T-helper 1 cell treated with Interleukin-12 subunit alpha and Interleukin-12 subunit beta and Interleukin-4 antibody, amounts not matched to agents 30 ng/mL and 1 ng/mL, for 36 hours (primary cell): Measurements from ENCODE around the gene ATL1. TPM values are rescaled to one million over a fixed set of nuclear protein-coding genes. Genes with fewer than 3 reads are reported as not detected.
"Not testable (repeated sequence)": the region's sequence is repeated elsewhere in the genome, so short reads cannot be mapped to it uniquely, and the experiment has no call there.

Experiments used
- intact Hi-C: fragments of 100-400 bp; cut with micrococcal nuclease; formaldehyde crosslinking; loops from one replicate; pipeline ENCODE4 v1.15.1; 2024
- total RNA-seq: library from RNA; stranded (reverse); gene quantifications from 2 replicates; pipeline ENCODE4 v1.2.3, GENCODE V29; 2022

The ATL1 gene
- total RNA-seq, 1 donor from 2014 or later, result 0.56 TPM

DNA sequence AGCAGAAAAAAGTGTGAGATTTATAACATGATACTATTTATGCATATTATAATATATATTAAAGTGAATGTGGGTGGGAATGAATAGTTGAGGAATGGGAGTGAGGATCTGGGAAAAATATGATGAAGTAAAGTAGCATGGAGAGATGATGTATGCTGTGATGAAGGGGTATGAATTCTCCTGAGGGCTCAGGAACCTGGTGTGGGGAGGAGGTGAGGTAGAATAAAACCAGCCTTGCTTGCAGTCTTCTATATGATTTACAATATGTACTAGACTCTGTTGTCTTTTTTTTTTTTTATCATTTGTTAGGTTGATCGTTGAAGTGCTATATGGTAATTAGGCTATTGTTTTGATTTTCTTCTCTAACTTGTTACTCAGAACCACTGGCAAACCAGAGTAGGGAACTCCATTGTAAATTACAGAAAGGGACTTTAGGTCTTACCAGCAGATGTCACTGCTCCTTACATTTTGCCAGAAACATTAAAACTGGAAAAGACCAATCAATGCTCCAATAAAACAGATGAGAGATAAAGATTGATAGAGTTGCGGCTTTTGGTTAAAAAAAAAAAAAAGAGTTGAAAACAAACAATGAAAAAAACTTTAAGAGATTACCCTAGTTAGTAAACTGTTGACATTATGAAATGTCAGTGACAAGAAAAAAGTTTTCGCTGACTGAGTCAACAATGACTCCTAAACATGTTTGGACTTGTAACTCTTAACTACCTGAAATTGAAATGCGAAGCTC lies 39.9 kb downstream of the ATL1 start:
- intact Hi-C loops, result loop anchor here (1.0 kb wide), 3 partner anchors 114 to 260 kb away; no protein-coding TSS in a partner anchor

DNA sequence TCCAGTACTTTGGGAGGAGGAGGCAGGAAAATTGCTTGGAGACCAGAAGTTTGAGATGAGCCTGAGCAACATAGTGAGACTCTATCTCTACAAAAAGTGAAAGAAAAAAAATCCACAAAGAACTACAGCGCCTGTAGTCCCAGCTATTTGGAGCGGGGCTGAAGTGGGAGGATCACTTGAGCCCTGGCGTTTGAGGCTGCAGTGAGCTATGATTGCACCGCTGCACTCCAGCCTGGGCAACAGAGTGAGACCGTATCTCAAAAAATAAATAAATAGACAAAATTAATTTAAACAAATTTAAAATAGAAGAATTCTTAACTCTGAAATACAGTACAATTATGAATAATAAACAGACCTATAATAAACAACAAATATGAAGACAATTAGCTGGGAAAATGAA lies 40.9 kb downstream of the ATL1 start:
- intact Hi-C loops, result loop anchor here (1.0 kb wide), 3 partner anchors 113 to 259 kb away; no protein-coding TSS in a partner anchor

DNA sequence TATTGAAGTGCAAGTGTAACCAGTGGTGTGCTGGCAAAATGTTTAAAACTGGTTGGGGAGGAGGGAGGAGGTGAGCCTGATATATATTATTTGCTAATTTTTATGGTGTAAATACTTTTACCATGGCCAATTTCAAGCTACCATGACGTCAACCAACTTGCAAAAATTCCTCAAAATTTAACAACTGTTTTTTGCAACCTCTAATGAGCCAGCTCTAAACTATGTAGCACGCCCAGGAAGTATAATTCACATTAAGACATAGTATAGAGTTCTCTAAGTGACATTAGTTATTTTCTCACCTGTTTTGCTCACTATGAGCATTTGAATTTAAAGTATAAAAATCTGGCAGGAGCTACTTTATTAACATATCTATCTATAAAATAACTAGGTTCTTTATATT lies 41.4 kb downstream of the ATL1 start:
- intact Hi-C loops, result no loop called here

DNA sequence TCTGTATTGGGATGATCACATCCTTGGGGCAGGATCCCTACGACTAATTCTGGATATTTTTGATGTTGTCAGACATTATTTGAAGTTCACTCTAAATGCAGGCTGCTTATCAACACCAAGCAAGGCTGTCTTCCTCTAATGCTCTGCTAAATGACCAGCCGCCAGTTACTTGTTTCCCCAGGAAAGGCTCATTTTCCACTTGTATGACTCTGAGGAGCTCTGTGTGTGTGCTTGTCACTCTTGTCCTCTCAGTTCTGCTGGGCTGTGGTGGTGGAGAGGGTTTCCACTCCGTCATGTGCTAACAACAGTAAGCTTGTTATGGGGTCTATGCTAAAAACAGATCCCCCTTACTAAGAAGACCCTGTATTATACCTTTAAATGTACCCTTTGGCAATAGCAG lies 42.1 kb downstream of the ATL1 start:
- intact Hi-C loops, result no loop called here

DNA sequence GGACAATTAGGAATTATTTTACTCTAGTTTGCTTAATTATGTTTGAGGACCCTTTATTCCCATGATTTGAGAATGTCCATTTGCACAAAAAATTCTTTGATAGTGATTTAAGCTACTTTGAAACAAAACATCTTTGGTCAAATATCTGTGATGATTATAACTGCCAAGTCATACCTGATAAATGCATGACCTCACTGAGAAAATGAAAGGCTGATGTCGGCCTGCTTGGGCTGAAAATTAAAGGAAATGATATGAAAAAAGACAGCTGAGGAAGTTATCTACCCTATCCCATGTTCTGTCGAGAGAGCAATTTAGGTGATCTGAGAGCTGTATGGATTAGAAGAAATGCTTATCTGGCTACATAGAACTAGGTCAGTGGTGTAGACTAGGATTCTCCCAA lies 43.6 kb downstream of the ATL1 start:
- intact Hi-C loops, result no loop called here

DNA sequence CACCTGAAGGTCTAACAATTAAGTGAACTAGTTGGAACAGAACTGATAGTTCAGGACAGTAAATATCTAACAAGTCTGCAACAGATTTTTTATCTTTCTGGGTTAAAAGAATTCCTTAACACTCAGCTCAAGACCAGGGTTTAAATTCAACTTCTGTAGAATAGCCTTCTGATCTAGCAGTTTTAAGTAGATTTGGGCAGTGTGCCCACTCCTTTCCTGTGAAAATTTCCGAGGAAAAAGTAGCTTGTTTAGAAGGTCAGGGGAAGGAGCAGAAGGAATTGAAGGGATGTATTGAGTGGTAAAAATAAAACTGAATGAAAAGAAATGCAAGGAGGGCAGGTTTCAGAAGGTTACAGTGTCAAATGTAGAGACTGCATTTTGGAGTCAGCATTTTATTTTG lies 45.8 kb downstream of the ATL1 start:
- intact Hi-C loops, result no loop called here

DNA sequence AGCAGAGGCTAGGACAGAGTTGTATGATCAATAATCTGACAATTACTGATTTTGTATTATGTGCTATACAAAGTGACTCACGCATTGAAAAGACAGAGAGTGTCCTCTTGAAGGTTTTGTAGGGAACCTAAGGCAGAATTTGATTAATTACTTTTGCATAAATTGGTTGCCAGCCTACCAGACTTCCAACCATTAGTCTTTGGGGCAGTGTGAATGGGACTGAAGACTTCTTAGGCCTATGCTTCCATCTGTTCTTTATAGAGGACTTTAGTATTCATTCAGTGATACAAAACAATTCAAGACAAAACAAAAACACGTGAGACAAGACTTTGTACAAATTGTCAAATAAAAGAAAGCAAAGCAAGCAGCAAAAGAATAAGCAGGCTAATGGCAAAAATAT lies 46.5 kb downstream of the ATL1 start:
- intact Hi-C loops, result no loop called here

DNA sequence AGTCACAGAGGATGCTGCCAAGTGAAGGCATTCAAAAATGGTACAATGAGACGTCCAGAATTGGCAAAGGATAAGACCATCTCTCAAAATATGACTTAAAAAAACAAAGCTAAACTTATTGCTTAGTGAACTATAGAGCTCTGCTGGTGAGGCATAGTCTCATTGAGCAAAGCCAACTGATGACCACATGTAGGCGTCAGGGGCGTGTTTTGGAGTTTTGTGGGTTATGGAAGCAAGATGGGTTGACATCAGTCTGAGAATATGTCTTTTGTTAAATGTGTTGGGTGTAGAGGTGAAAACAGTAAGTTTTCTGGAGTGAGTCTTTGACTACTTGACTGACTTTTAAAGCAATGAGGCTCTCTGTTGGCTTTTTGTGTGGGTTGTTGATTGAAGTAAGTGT lies 47.2 kb downstream of the ATL1 start:
- intact Hi-C loops, result no loop called here

DNA sequence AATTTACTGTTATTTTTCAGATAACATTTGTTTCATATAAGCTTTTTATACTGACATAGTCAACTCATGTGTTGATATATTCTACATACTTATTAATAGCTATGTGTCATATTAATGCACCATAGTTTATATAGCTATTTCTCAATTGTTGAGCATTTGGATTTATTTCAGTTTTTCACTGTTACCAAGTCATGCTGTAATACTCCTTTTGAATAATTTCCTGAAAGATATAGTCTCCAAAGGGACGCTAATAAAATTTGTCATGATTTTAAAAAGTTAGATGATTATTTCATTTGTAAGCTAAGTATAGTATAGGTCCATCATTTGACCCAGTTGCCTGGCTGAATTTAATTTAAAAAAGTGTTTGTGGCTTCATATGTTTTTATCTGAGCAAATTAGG lies 47.8 kb downstream of the ATL1 start:
- intact Hi-C loops, result no loop called here

DNA sequence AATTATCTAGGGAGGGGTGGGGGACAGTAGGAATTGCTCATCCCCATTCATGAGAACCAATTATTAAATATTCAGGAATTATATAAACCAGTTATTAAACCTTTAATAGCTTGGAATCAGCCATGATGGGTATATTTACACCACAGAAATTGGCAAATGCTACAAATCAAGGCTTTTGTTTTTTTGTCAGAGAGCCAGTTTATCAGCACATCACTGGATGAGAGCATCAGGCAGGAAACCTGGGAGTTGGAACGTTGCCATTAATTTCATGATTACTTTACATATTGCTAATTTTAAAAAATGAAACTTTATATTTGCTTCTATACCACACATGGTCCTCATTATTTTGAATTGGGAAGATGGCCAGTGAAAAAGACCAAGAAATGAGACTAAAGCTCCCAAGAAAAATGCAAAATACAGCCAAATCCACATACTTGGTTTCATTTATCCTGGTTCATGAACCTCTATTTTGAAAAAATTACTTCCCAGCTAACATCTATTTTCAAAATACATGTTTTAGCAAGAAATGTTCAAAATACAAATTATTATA lies 48.4 kb downstream of the ATL1 start:
- intact Hi-C loops, result no loop called here

DNA sequence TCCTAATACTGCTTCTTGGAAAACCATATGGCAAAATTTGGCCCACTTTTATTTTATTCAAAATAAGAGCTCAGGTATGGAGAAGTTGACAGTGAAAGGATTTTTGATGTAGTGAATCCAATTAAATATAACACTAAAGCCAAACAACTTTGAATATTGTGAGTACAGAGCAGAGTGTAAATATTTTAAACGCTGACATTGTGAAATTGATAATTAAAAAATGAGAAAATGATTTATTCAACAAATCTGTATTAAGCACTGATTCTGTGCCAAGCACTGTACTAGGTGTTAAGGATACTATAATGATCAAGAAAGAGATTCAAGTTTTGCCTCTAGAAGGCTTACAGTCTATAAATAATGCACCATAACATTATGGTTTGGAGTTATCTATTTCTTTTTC lies 50.5 kb downstream of the ATL1 start:
- intact Hi-C loops, result no loop called here

DNA sequence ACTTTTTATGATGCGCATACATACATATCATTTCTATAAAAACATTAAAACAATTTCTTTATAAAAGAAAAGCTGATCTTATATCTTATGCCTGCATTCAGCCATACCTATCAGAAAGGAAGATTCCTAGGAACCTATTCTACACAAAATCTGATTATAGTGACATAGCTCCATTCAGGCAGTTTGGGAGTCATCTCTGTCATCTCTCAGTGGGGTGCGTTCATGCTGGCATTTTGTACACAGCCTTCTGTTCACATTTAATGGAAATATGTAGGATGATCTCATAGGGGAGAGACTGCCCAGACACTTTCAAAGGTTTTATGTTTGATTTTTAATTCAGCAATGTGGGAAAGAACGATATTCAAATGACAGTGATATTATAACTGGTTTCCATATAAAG lies 52.9 kb downstream of the ATL1 start:
- intact Hi-C loops, result no loop called here

DNA sequence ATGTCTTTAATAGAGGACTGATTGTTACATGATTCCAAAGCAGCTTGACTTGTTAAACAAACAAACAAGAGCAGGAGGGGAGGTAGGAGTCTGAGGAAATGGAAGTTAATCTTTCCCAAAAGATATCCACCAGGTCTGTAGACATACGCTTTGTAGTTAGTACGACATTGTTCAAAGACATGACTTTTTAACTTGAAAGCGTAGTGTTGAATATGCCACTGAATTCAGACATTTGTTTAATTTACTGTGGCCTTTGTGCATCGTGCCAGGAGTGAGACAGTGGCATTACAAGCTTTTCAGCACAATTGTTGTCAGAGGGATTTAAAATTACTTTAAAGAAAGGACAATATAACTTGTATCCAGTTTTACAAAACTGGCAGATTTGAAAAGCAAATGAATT lies 55.1 kb downstream of the ATL1 start:
- intact Hi-C loops, result no loop called here

DNA sequence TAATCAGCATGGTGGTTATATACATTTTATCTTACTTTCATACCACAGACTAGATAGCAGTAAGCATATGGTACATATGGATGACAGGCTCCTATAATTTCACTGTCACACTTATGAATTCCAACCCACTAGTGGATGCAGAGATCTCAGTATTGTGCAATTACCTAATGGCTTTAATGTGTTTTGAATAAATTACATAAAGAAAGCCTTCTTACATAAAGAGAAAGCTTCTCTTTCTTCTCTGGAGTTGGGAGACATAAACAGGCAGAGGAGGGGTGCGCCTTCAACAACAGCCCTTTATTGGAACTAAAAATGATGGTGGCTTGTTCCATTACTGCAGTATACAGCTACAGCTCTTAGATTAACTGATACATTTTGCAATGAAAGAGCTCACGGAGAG lies 55.6 kb downstream of the ATL1 start:
- intact Hi-C loops, result no loop called here

DNA sequence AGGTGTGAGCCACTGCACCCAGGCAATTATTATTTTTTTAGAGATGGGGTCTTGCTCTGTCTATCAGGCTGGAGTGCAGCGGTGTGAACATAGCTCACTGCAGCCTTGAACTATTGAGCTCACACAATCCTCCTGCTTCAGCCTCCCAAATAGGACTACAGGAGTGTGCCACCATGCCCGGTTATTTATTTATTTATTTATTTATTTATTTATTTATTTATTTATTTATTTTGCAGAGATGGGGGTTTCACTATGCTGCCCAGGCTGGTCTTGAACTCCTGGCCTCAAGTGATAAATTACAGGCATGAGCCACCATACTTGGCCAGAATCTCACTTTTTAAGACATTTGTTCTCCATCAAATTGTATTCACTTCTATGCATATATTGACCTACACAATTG lies 56.3 kb downstream of the ATL1 start:
- intact Hi-C loops, result no loop called here

DNA sequence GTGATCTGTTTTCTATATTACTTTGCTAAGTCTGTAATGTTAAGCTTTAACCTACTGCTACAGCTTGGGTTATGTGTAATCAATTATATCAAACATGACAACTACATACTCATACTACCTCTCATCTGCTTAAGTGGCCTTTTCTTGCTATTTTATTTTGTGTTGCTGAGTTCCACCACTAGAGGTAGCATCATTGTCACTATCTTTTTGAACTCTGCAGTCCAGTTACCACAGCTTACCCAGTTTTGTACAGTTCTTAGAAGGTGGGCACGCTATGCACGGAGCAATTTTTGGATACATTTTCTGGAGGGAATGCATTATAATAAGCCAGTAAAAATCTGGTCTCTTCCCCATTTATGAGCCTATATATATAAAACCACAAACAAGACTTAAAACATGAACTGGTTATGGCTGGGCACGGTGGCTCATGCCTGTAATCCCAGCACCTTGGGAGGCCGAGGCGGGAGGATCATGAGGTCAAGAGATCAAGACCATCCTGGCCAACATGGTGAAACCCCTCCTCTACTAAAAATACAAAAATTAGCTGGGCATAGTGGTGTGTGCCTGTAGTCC lies 59.7 kb downstream of the ATL1 start:
- intact Hi-C loops, result loop anchor here (1.0 kb wide), 5 partner anchors 49 to 241 kb away; partner anchors contain the start of gene SAV1

DNA sequence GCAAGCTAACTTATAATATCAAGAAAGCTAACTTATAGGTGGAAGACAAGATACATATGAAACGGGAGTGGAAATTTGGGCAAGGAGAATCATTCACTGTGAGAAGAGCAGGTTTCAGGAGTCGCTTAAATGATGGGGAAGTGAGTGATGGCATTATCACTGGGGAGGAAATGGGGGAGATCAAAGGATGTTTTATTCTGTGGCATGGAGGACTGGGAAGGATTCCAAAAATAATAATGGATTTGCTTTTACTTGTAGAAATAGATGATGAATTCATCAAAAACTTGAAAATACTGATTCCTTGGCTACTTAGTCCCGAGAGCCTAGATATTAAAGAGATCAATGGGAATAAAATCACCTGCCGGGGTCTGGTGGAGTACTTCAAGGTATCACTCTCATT lies 60.4 kb downstream of the ATL1 start:
- intact Hi-C loops, result no loop called here

DNA sequence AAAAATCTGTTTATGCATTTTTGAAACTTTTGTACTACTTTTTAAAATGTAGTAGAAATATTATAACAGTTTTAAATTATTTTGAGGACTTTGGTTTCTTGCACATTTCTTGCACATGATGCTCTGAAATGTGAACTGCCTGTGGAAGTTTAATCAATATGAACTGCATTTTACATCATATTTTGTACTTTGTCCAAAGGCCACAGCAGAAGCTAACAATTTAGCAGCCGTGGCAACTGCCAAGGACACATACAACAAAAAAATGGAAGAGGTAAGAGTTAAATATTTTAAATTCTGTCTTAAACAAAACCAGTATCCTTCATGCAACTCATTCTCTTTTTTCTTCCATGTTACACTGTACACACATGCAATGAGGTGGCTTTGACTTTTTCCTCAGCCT lies 63.0 kb downstream of the ATL1 start:
- intact Hi-C loops, result no loop called here

DNA sequence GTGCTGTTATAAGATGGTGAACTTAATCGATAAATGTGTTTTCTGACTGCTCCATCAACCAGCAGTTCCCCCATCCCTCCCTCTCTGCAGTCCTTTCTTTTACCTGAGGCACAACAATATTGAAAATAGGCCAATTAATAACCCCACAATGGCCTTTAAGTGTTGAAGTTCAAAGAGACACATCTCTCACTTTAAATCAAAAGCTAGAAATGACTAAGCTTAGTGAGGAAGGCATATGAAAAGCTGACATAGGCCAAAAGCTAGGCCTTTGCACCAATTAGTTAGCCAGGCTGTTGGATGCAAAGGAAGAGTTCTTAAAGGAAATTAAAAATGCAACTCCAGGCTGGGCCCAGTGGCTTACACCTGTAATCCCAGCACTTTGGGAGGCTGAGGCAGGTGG lies 64.5 kb downstream of the ATL1 start:
- intact Hi-C loops, result no loop called here

DNA sequence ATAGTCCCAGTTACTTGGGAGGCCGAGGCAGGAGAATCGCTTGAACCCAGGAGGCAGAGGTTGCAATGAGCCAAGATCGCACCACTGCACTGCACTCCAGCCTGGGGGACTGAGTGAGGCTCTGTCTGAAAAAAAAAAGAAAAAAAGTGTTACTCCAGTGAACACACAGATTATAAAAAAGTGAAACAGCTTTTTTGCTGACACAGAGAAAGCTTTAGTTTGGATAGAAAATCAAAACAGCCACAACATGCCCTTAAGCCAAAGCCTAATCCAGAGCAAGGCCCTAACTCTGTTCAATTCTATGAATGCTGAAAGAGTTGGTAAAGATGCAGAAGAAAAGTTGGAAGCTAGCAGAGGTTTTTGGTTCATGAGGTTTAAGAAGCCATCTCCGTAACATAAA lies 65.0 kb downstream of the ATL1 start:
- intact Hi-C loops, result not testable (repeated sequence)

DNA sequence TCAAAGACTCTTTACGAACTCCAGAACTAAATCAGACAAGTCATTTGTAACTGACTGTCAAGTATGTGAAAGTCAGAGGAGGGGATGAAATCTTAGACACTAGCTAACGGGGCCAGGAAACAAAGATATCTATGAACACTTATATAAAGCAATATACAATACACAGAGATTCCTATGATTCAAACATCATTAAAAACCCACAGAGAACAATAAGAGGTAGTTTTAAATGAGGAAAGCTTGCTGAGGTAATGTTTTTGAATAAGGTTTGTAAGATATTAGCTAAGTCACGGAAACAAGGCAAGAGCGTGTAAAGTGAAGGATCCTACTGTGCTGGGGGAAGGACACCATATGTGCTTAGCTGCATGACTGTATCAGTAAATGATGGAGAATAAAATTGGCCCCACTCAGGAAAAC lies 71.5 kb downstream of the ATL1 start:
- intact Hi-C loops, result no loop called here

DNA sequence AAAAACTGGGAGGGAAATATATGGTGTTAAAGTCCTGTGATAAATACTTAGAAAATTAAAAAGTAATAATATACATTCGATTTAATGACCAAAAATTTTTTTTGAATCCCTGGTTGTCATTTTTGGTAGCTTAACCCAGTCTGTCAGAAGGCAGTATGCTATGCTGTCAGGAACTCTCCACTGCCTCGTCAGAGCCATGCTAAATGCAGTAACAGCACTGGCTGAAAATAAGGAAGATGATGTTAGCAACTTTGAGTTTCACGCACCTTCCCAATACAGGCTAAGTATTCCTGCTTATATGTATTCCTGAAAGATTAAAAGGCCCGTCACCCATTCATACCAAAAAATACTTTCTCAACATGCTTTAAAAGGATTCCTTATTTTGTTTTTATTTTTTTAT lies 74.0 kb downstream of the ATL1 start:
- intact Hi-C loops, result no loop called here

DNA sequence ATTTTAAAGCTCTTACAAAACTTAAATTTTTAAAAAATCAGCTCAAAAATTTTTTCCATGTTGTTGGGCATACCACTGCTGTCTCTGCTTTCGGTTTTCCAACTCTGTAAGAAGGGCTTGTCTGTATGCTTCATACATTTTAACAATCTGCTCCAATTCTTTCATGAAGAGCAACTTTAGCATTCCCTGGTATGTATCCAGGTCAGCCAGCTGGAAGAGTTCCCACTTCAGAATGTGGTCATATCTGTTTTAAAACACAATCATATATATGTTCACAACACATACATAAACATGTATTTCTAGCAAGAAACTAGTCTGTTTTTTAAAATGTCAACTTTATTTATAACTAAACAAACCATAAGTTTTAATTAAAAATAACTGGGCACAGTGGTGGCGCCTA lies 75.2 kb downstream of the ATL1 start:
- intact Hi-C loops, result no loop called here
